PC-3 (cell line): ENCODE results near the gene IFNA8. TPM values are rescaled to one million over a fixed set of nuclear protein-coding genes. Genes with fewer than 3 reads are reported as not detected.
"Not testable (repeated sequence)": the region's sequence is repeated elsewhere in the genome, so short reads cannot be mapped to it uniquely, and the experiment has no call there.

ENCODE experiments used
- ATAC-seq: fragments of 200-7000 bp; cut with Tn5 transposase; 2 replicates; pipeline ENCODE4 v1.9.1; 2020; ENCODE audit warnings: mild to moderate bottlenecking, moderate library complexity
- BruUV-seq: library from RNA; stranded (reverse); fragments of 400-500 nt; replicated peaks from 2 replicates; lab custom pipeline; 2021; lab: Mats Ljungman, UMichigan
- CTCF ChIA-PET: fragments of 300-600 bp; sonication (Branson Sonifier 250); formaldehyde crosslinking; loops from one replicate; lab custom pipeline; 2022; ENCODE audit warnings: antibody characterized with exemption; lab: Charles Lee
- POLR2A ChIA-PET: fragments of 300-600 bp; sonication (Branson Sonifier 250); formaldehyde crosslinking; loops from one replicate; lab custom pipeline; 2022; ENCODE audit warnings: antibody characterized with exemption; ENCODE audit not compliant: unreplicated experiment; lab: Charles Lee
- DNase-seq: peaks from one replicate; pipeline ENCODE4 v3.0.0-alpha.2; 2015
- H2AFZ ChIP-seq: fragments of 300-600 bp; sonication (generic); 2 replicates; pipeline ENCODE4 v1.6.0; 2016; ENCODE audit warnings: antibody characterized with exemption, low read length
- H3F3A ChIP-seq: fragments of 300-600 bp; sonication (generic); one replicate; pipeline ENCODE4 v1.6.0; 2017; ENCODE audit warnings: antibody characterized with exemption, low read length, control low read depth, mild to moderate bottlenecking; ENCODE audit not compliant: unreplicated experiment
- H3K27ac ChIP-seq: fragments of 300-600 bp; sonication (generic); 2 replicates; pipeline ENCODE4 v1.5.1; 2016; ENCODE audit warnings: mild to moderate bottlenecking, low read length
- H3K27me3 ChIP-seq: fragments of 300-600 bp; sonication (generic); 2 replicates; pipeline ENCODE4 v1.6.1; 2016; ENCODE audit warnings: low read length, mixed read lengths
- H3K36me3 ChIP-seq: fragments of 300-600 bp; sonication (generic); 2 replicates; pipeline ENCODE4 v1.6.1; 2016; ENCODE audit warnings: low read depth, mixed run types, low read length, mixed read lengths
- H3K4me1 ChIP-seq: fragments of 300-600 bp; sonication (generic); 2 replicates; pipeline ENCODE4 v1.5.1; 2016; ENCODE audit warnings: low read length; ENCODE audit not compliant: insufficient read depth
- H3K4me2 ChIP-seq: fragments of 300-600 bp; sonication (generic); 2 replicates; pipeline ENCODE4 v1.6.0; 2016; ENCODE audit warnings: low read length
- H3K4me3 ChIP-seq: fragments of 300-600 bp; sonication (generic); 2 replicates; pipeline ENCODE4 v1.5.1; 2016; ENCODE audit warnings: mild to moderate bottlenecking, low read length, mixed read lengths
- H3K79me2 ChIP-seq: fragments of 300-600 bp; sonication (generic); 2 replicates; pipeline ENCODE4 v1.6.1; 2017; ENCODE audit warnings: low read length, mixed read lengths
- H3K9ac ChIP-seq: fragments of 300-600 bp; sonication (generic); 2 replicates; pipeline ENCODE4 v1.6.0; 2016; ENCODE audit warnings: mild to moderate bottlenecking, low read length
- H3K9me2 ChIP-seq: fragments of 300-600 bp; sonication (generic); replicated peaks from 2 replicates; pipeline ENCODE4 v1.6.1; 2016; ENCODE audit warnings: mixed run types, low read length, mixed read lengths
- H3K9me3 ChIP-seq: fragments of 300-600 bp; sonication (generic); 2 replicates; pipeline ENCODE4 v1.6.1; 2016; ENCODE audit warnings: low read length, mixed read lengths
- H4K20me1 ChIP-seq: fragments of 300-600 bp; sonication (generic); 2 replicates; pipeline ENCODE4 v1.6.1; 2016; ENCODE audit warnings: low read length, mixed read lengths
- CTCF ChIP-seq: fragments of 300-600 bp; sonication (generic); conservative IDR thresholded peaks from 2 replicates; pipeline ENCODE4 v1.5.1; 2017; ENCODE audit warnings: antibody characterized with exemption, low read depth, mild to moderate bottlenecking, low read length
- EZH2 ChIP-seq: fragments of 300-600 bp; sonication (generic); IDR thresholded peaks from one replicate; pipeline ENCODE4 v1.6.1; 2017; ENCODE audit warnings: antibody characterized with exemption, mild to moderate bottlenecking, low read length; ENCODE audit not compliant: unreplicated experiment
- EZH2phosphoT487 ChIP-seq: fragments of 300-600 bp; sonication (generic); IDR thresholded peaks from 2 replicates; pipeline ENCODE4 v1.6.1; 2018; ENCODE audit warnings: mild to moderate bottlenecking, antibody characterized with exemption, low read length, borderline replicate concordance
- intact Hi-C: fragments of 100-400 bp; cut with micrococcal nuclease; formaldehyde crosslinking; loops from 2 replicates; pipeline ENCODE4 v1.9.0; 2023
- total RNA-seq: library from RNA; depleted of rRNA; stranded (reverse); fragments of >200 nt; gene quantifications from 2 replicates; pipeline ENCODE4 v1.2.3, GENCODE V29; 2014

Gene IFNA8
- total RNA-seq, 1 experiment from 2014 or later: not detected

GRCh38 chr9:21367957-21368356, 41.0 kb upstream of the IFNA8 start, which contains the start of gene IFNA13:
IFNA13 (minus strand) TSS chr9:21368057; CDS start chr9:21368010, 47 bp downstream.
- Histone ChIP-seq H3K9ac (no peak within 1 kb of the TSS), H3F3A (no peaks in the 10 kb centered on the region), H3K36me3 (no peaks in the 10 kb centered on the region), H3K4me3 (no peak within 1 kb of the TSS), H3K9me3 (no peaks in the 10 kb centered on the region), H3K27me3 (no peaks in the 10 kb centered on the region), H3K27ac (no peak within 1 kb of the TSS), H3K79me2 (no peaks in the 10 kb centered on the region), H3K9me2 (no peaks in the 10 kb centered on the region), H3K4me1 (no peaks in the 10 kb centered on the region), H4K20me1 (no peaks in the 10 kb centered on the region), H3K4me2 (no peak within 1 kb of the TSS), H2AFZ (no peak within 1 kb of the TSS)
- intact Hi-C loops: no loop called here
- DNase-seq (no peak), ATAC-seq (no peak)
- ChIA-PET CTCF (no interaction called here), POLR2A (no interaction called here)
- BruUV-seq: no TSS peak
- TF ChIP-seq CTCF (no peak), EZH2phosphoT487 (no peak), EZH2 (no peak)

GRCh38 chr9:21371467-21371866, 37.5 kb upstream of the IFNA8 start:
- H3K36me3 ChIP-seq, BruUV-seq, ATAC-seq, H3F3A ChIP-seq, H3K9ac ChIP-seq, H3K9me3 ChIP-seq, H3K79me2 ChIP-seq, CTCF ChIA-PET, H3K9me2 ChIP-seq, H3K27me3 ChIP-seq, DNase-seq, H3K27ac ChIP-seq, H3K4me1 ChIP-seq, intact Hi-C loops, H2AFZ ChIP-seq, H3K4me2 ChIP-seq, H4K20me1 ChIP-seq, H3K4me3 ChIP-seq, POLR2A ChIA-PET: not testable (repeated sequence)

GRCh38 chr9:21381448-21382339, 27.2 kb upstream of the IFNA8 start:
- H3K36me3 ChIP-seq: no peaks in the 10 kb centered on the region
- H3K79me2 ChIP-seq: no peaks in the 10 kb centered on the region
- ATAC-seq (peak; percentile 99), DNase-seq (peak; percentile 74)
- H3K4me3 ChIP-seq: no peak overlapping the region
- H3K4me2 ChIP-seq: peak overlapping the region; percentile 59
- no peak for TF ChIP-seq EZH2
- no peak for TF ChIP-seq EZH2phosphoT487
- TF ChIP-seq CTCF: no peak
- no TSS peak for BruUV-seq
- H3K4me1 ChIP-seq: peaks cover 17% of the 10 kb centered on the region
- no peak overlapping the region for H3K9ac ChIP-seq
- H3K9me2 ChIP-seq: no peaks in the 10 kb centered on the region
- H2AFZ ChIP-seq: peak overlapping the region; percentile 35
- H3K27ac ChIP-seq: peak overlapping the region; percentile 72
- CTCF ChIA-PET: no interaction called here
- no peaks in the 10 kb centered on the region for H4K20me1 ChIP-seq
- no peaks in the 10 kb centered on the region for H3K9me3 ChIP-seq
- intact Hi-C loops: loop anchor here (1.0 kb wide), 1 partner anchor 11 kb away; no protein-coding TSS in a partner anchor
- H3K27me3 ChIP-seq: no peaks in the 10 kb centered on the region
- POLR2A ChIA-PET: no interaction called here
- no peaks in the 10 kb centered on the region for H3F3A ChIP-seq
